GM19035 (cell line): ENCODE results near the gene CADM2.

Source experiments
- ATAC-seq: cut with Tn5 transposase; IDR thresholded peaks from one replicate; pipeline ENCODE4 v1.9.1; 2021; ENCODE audit not compliant: unreplicated experiment

CADM2 gene

DNA sequence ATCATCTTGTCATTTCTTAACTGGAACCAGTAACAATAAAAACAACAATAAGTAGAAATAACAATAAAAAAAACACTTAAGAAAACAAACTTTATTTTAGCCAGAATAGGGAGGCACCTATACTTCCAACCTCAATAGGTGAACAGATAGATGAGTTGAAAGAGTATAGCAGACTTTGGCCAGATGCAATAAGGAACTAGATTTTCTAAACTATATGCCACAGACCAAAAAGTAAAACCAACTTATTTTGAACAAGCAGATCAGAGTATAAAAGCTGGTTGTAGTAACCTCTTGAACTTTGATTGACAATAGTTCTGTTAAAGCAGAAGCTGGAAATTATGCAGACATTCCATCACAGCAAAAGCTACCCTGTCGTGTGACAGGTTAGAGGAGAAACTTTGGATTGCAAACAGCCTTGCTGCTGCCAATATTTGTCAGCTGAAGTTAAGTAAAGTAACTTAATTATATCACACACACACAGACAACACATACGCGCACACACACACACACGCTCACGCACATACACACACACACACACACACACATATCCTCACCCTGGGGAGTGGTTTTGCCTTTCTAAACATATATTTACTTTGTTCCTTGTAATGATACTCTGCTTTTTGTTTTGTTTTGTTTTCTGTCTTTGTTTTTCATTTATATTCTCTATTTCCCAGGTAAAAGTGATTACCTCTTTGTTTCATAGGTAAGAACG is 1128.5 kb downstream of the CADM2 start:
- no peak for ATAC-seq

DNA sequence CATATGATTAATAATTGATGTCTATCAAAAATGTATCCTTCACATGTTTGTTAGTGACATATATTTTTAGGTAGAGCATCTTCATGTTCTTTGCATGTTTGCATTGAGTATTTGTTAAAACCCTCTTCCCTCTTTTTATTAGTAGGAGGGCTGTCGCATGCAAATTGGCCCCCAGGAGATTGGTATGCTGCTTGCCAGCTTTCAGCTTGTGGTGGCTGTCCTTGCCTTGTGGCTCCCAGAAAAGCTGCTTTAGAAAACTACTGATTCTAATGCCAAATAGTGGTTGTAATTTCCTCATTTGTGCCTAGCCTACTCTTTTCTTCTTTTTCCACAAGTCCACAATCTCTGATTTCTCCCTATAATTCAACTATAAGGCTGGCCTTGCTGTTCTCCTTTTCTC is 1145.4 kb downstream of the CADM2 start:
- ATAC-seq = no peak

DNA sequence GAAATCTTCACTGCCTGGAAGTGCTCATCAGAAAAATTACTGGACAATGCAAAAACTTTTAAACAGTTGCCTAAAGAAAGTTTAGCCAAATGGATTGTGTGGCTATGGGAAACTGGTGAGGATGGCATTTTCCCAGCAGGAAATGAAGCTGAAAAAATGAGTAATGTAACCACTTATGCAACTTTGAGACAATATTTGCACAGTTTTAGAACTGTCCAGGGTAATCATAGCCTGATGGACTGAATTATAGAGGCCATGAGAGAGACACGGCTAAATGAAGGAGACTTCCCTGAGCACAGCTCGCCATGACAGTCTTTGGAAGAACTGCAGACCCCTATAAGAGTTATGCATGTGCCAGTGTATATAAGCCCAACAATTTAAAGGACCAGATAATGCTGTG is 1150.6 kb downstream of the CADM2 start:
- ATAC-seq = no peak
